Ovary (tissue), 3 donors: ENCODE results near the gene ELOB.

Source experiments
- POLR2A ChIP-seq: fragments of 450-650 bp; IDR thresholded peaks from one replicate; pipeline ENCODE4 v1.6.1; 2017; ENCODE audit warnings: antibody characterized with exemption, mild to moderate bottlenecking, moderate library complexity
- TF ChIP-seq, protein P1 (sequence below), 3 donors: fragments of 450-650 bp in 2 of 3; fragments of 200-600 bp in 1 of 3; IDR thresholded peaks; one replicate each; pipeline versions ENCODE4 v1.5.1 to v1.8.0; 2016 to 2022; ENCODE audit warnings: antibody characterized with exemption in 3 of 3, mild to moderate bottlenecking in 1 of 3
- donor health status: DM: no; HTN: no; CAD: no.

DNA sequence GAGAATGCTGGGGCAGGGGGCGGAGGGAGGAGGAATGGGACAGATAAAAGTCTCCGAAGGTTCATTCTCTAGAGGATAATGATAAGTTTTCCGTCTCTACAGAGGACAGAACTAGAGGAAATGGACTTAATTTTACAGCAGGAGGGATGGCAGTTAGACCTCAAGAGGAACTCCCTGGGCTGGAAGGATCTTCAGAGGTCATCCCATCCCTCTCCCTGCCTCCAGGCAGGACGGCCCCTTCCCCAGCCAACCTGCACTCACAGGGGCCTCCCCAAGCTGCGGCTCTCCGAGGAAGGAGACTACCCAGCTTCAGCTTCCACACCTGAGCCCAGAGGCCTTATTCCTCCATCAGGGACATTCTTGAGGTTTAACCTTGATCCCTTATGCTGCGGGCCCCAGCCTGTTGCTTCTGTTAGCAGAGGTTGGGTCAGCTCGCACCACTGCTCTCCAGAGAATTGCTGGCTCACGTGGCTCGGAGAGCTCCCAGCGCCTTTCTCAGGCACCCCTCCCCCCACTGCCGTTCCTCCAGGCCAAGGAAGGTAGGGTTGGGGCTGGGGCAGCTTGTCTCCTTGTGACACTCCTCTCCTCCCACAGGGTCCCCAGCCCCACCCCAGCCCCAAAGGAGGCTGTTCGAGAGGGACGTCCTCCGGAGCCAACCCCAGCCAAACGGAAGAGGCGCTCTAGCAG lies 8.5 kb downstream of the ELOB start:
- TF ChIP-seq, protein P1, sequence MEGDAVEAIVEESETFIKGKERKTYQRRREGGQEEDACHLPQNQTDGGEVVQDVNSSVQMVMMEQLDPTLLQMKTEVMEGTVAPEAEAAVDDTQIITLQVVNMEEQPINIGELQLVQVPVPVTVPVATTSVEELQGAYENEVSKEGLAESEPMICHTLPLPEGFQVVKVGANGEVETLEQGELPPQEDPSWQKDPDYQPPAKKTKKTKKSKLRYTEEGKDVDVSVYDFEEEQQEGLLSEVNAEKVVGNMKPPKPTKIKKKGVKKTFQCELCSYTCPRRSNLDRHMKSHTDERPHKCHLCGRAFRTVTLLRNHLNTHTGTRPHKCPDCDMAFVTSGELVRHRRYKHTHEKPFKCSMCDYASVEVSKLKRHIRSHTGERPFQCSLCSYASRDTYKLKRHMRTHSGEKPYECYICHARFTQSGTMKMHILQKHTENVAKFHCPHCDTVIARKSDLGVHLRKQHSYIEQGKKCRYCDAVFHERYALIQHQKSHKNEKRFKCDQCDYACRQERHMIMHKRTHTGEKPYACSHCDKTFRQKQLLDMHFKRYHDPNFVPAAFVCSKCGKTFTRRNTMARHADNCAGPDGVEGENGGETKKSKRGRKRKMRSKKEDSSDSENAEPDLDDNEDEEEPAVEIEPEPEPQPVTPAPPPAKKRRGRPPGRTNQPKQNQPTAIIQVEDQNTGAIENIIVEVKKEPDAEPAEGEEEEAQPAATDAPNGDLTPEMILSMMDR (IDR thresholded peaks at IDR 0.05) = no peak
- no peak for TF ChIP-seq POLR2A
